ENCODE data around the gene C2orf76.
A peak's percentile ranks its signal among the peaks of the same experiment; 100 is the strongest.

The C2orf76 gene

GRCh38 chr2:119366649-119367471 lies at the start of gene C2orf76, which contains the start of gene DBI:
TSS of gene C2orf76 (minus strand) at chr2:119366834. CDS start at chr2:119339959, 26,875 bp downstream.
TSS of gene DBI (plus strand) at chr2:119366977. CDS start at chr2:119367052, 75 bp downstream.
- peak; percentile 93 for DNase-seq (ENCODE audit: low read depth)
- H3K4me3 ChIP-seq (ENCODE audit: control insufficient read depth, low read depth, low read length) = peak within 1 kb of the TSS; percentile 97
- no peak for TF ChIP-seq CTCF (conservative IDR thresholded peaks at IDR 0.05; ENCODE audit: control insufficient read depth, insufficient read depth, low read depth, low read length)

GRCh38 chr2:119415630-119416029 lies 49.0 kb upstream of the C2orf76 start:
- TF ChIP-seq CTCF (conservative IDR thresholded peaks at IDR 0.05; ENCODE audit: control insufficient read depth, insufficient read depth, low read depth, low read length) = no peak
- no peak overlapping the region for H3K4me3 ChIP-seq (ENCODE audit: control insufficient read depth, low read depth, low read length)
- DNase-seq (ENCODE audit: low read depth) = no peak

- H3K4me3 ChIP-seq (ENCODE audit: control insufficient read depth, low read depth, low read length) = no peak overlapping the region
- DNase-seq (ENCODE audit: low read depth) = no peak
- TF ChIP-seq CTCF (conservative IDR thresholded peaks at IDR 0.05; ENCODE audit: control insufficient read depth, insufficient read depth, low read depth, low read length) = no peak
These were observed 48.3 kb upstream of the C2orf76 start for GRCh38 chr2:119414894-119415293.

GRCh38 chr2:119409506-119409905 lies 42.9 kb upstream of the C2orf76 start:
- DNase-seq (ENCODE audit: low read depth) = no peak
- no peak for TF ChIP-seq CTCF (conservative IDR thresholded peaks at IDR 0.05; ENCODE audit: control insufficient read depth, insufficient read depth, low read depth, low read length)
- H3K4me3 ChIP-seq (ENCODE audit: control insufficient read depth, low read depth, low read length) = no peak overlapping the region

GRCh38 chr2:119408221-119408619 lies 41.6 kb upstream of the C2orf76 start:
- H3K4me3 ChIP-seq (ENCODE audit: control insufficient read depth, low read depth, low read length) = no peak overlapping the region
- TF ChIP-seq CTCF (conservative IDR thresholded peaks at IDR 0.05; ENCODE audit: control insufficient read depth, insufficient read depth, low read depth, low read length) = no peak
- no peak for DNase-seq (ENCODE audit: low read depth)

- peak; percentile 65 for DNase-seq (ENCODE audit: low read depth)
- H3K4me3 ChIP-seq (ENCODE audit: control insufficient read depth, low read depth, low read length) = no peak overlapping the region
- peak; percentile 81 for TF ChIP-seq CTCF (conservative IDR thresholded peaks at IDR 0.05; ENCODE audit: control insufficient read depth, insufficient read depth, low read depth, low read length)
These were observed 41.0 kb upstream of the C2orf76 start for GRCh38 chr2:119407430-119408220.

Measured in fibroblast of mammary gland (primary cell).